ENCODE measurements around the gene PVR.

The PVR gene, protein sequence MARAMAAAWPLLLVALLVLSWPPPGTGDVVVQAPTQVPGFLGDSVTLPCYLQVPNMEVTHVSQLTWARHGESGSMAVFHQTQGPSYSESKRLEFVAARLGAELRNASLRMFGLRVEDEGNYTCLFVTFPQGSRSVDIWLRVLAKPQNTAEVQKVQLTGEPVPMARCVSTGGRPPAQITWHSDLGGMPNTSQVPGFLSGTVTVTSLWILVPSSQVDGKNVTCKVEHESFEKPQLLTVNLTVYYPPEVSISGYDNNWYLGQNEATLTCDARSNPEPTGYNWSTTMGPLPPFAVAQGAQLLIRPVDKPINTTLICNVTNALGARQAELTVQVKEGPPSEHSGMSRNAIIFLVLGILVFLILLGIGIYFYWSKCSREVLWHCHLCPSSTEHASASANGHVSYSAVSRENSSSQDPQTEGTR

DNA sequence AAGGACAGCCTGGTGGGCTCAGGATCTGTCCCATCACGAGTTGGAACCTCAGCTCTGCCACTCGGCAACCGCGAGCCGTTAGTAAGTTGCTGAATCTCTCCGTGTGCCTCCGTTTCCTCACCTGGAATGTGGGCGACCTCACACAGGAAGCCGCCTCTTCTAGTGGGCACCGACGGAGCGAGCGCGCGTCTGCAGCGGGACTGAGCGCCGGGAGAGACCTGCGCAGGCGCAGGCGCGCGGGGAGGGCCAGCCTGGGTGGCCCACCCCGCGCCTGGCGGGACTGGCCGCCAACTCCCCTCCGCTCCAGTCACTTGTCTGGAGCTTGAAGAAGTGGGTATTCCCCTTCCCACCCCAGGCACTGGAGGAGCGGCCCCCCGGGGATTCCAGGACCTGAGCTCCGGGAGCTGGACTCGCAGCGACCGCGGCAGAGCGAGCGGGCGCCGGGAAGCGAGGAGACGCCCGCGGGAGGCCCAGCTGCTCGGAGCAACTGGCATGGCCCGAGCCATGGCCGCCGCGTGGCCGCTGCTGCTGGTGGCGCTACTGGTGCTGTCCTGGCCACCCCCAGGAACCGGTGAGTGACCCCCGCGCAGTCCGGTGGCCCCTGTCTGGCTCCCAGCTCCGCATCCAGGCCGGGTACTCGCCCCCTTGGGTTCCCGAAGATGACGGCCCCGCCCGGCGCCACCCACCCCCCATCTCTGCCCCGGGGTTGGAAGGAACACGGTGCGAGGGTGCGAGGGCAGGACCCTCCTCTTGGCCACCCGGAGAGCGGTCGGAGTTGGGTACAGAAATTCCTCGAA is at the start of gene PVR:
PVR (plus strand) TSS at position 306 of the 797 bp plus-strand sequence; CDS start at position 493, 187 bp downstream.
- TF ChIP-seq JUND (IDR thresholded peaks at IDR 0.05; ENCODE audit: low read depth), result no peak
- in situ Hi-C loops (cut with HindIII; ENCODE audit: low pct_unique_long_range_greater_than_20kb, low sequenced_read_pairs), result no loop called here
- peak; percentile 68 to 84 for DNase-seq (ENCODE audit: low read depth in 1 of 2, low spot score in 1 of 2)

DNA sequence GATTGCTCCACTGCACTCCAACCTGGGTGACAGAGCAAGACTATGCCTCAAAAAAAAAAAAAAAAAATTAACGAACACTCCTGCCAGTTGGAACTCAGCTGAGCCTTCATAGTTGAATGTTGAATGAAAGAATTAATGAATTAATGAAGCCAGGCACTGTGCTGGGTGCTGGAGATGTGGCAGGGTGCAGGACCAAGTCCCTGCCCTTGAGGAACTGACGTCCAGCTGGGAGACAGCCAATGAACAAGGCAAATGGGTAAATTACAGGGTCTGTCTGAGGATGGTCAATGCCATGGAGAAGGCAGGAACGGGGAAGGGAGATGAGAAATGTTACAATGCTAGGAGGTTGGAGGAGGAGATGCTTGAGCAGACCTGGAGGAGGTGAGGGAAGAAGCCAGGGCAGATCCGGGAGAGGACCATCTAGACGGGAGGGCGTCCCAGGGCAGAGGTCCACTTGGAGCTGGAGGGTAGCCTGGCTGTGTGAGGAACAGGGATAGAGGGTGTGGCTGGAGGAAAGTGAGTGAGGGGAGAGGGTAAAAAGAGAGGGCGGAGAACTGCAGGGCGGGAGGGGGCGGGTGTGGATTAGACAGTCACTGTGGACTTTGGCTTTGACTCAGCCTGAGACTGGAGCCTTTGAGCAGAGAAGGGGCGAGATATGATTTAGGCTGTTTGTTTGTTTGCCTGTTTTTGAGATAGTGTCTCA is 47.1 kb upstream of the PVR start:
- in situ Hi-C loops (cut with HindIII; ENCODE audit: low pct_unique_long_range_greater_than_20kb, low sequenced_read_pairs), result no loop called here
- no peak for TF ChIP-seq JUND (IDR thresholded peaks at IDR 0.05; ENCODE audit: low read depth)

DNA sequence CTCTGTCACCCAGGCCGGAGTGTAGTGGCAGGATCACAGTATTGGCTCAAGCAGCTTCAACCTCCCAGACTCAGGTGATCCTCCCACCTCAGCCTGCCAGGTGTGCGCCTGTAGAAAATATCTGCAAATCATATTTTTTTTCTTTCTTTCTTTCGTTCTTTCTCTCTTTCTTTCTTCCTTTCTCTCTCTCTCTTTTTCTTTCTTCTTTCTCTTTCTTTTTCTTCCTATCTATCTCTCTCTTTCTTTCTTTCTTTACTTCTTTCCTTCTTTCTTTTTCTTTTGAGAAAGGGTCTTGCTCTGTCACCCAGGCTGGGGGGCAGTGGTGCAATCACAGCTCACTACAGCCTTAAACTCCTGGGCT is 46.6 kb upstream of the PVR start:
- in situ Hi-C loops (cut with HindIII; ENCODE audit: low pct_unique_long_range_greater_than_20kb, low sequenced_read_pairs), result no loop called here
- no peak for DNase-seq (ENCODE audit: low read depth in 1 of 2, low spot score in 1 of 2)
- TF ChIP-seq JUND (IDR thresholded peaks at IDR 0.05; ENCODE audit: low read depth), result no peak

More for the DNA sequence above, 47.1 kb upstream of the PVR start:
- no peak for DNase-seq (ENCODE audit: low read depth in 1 of 2, low spot score in 1 of 2)

DNA sequence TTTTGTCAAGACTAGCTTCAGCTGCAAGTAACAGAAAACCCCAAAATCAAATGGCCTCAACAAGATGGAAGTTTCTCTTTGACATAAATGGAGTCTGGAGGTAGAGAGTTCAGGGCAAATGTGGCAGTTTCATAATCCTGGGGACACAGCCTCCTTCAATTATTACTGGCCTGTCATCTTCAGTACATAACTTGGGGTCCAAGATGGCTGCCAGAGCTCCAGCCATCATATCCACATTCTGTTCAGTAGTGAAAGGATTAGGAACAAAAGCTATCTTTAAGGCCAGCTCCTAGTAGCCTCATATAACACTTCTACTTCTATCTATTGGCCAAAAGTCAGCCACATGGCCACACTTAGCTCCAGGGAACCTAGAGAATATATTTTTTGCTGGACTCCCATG is 45.4 kb upstream of the PVR start:
- DNase-seq (ENCODE audit: low read depth in 1 of 2, low spot score in 1 of 2), result no peak
- in situ Hi-C loops (cut with HindIII; ENCODE audit: low pct_unique_long_range_greater_than_20kb, low sequenced_read_pairs), result no loop called here
- TF ChIP-seq JUND (IDR thresholded peaks at IDR 0.05; ENCODE audit: low read depth), result no peak

DNA sequence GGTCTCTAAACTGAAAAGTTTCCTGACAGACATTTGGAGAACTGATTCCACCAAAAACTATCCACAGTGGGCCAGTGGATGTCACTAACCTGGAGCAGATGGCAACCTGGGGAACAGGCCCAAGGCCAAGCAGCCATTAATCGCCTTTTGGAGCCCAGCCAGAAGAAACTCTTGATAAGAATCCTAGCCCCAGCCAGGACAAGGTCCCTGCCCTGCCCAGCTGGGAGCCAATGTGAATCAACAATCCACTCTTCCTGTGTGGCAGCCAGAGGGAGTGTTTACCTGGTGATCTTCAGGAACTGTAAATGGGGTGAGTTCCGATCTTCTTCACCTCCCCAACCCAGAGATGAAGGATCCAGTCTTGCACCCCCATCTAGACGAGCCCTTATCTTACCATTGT is 44.8 kb upstream of the PVR start:
- DNase-seq (ENCODE audit: low read depth in 1 of 2, low spot score in 1 of 2), result no peak
- in situ Hi-C loops (cut with HindIII; ENCODE audit: low pct_unique_long_range_greater_than_20kb, low sequenced_read_pairs), result no loop called here
- TF ChIP-seq JUND (IDR thresholded peaks at IDR 0.05; ENCODE audit: low read depth), result no peak

DNA sequence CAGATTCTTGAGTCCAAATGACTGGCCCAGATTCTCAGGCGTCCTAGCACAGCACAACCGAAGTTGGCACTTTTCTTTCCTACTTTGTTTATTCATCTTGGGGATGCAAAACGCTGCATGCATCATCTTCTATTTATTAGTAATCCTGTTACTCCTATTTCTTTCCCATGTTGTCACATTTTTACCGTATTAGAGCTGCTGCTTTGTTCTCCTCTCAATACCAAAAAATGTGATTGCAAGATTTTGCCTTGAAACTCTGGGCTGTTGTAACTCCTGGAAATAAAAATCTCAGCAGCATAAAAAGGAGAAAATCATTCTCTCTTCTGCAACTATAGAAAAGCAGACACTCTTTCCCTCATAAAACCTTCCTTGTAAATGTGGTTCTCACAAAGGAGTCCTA is 43.2 kb upstream of the PVR start:
- in situ Hi-C loops (cut with HindIII; ENCODE audit: low pct_unique_long_range_greater_than_20kb, low sequenced_read_pairs), result no loop called here
- DNase-seq (ENCODE audit: low read depth in 1 of 2, low spot score in 1 of 2), result no peak
- no peak for TF ChIP-seq JUND (IDR thresholded peaks at IDR 0.05; ENCODE audit: low read depth)

DNA sequence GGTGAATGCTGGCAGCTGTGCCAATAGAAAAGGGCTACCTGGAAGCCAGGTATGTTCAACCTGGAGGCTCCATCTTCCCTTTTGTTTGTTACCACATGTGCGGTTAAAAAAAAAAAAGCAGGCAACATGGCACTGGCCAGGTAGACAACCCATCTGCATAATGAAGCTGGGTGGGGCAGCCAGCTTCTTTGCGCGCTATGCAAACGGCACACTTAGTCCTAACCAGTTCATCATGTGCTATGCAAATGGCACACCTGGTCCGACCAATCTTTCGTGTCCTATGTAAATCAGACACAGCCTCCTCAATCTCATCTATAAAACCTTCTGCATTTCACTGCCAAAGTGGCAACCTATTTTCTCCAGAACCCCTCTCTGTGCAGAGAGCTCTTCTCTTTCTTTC is 41.6 kb upstream of the PVR start:
- no peak for TF ChIP-seq JUND (IDR thresholded peaks at IDR 0.05; ENCODE audit: low read depth)
- in situ Hi-C loops (cut with HindIII; ENCODE audit: low pct_unique_long_range_greater_than_20kb, low sequenced_read_pairs), result no loop called here
- DNase-seq (ENCODE audit: low read depth in 1 of 2, low spot score in 1 of 2), result peak in 1 of 2 experiments; percentile 95

DNA sequence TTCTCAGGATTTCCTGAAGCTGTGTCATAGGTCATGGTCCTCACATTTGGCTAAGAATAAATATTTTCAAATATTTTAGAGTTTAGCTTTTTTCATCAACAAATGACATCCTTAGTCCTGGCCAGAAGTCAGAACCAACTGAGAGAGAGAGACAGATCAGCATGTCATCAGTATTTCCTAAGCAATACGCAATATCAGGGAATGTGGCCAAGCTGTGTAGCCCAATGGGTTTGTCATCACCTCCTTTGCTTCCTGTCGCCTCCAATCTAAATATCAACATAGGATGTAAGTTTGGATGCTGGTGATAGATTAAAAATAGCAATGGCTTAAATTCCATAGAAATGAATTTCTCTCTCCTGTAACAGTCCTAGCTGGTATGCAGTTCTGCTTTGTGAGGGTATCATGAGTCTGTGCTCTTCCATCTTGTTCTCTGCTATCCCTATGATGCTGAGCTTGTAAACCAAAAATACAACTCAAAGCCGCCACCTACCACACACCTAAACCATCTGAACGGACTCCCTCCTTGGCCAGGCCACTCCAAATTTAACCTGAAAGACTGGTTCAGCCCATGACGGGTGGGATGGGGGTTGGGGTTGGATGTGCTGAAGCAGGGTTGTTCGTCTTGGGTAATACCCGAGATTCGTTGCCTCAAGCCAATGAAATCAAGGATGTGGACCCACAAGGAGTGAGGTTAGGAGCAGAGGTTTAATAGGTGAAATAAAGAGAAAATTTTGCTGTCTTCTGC is 40.3 kb upstream of the PVR start:
- no peak for TF ChIP-seq JUND (IDR thresholded peaks at IDR 0.05; ENCODE audit: low read depth)
- in situ Hi-C loops (cut with HindIII; ENCODE audit: low pct_unique_long_range_greater_than_20kb, low sequenced_read_pairs), result no loop called here
- peak in 1 of 2 experiments; percentile 71 for DNase-seq (ENCODE audit: low read depth in 1 of 2, low spot score in 1 of 2)

DNA sequence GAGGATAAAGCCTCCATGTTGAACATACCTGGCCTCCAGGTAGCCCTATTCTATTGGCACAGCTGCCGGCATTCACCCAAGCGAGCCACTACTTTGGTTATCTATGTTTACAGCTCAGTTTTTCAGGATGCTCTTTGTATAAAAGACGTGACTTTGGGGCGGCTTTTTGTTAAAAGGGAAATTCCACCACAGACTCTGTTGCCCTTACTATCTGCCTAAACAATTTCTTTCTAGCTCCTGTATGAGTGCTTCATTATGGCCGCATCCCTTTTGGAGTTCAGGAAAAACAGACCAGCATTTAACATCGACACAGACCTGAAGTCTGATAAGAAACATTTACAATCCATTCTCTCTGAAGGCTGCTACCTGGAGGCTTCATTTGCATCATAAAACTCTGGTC is 39.5 kb upstream of the PVR start:
- no peak for DNase-seq (ENCODE audit: low read depth in 1 of 2, low spot score in 1 of 2)
- no peak for TF ChIP-seq JUND (IDR thresholded peaks at IDR 0.05; ENCODE audit: low read depth)
- in situ Hi-C loops (cut with HindIII; ENCODE audit: low pct_unique_long_range_greater_than_20kb, low sequenced_read_pairs), result no loop called here

DNA sequence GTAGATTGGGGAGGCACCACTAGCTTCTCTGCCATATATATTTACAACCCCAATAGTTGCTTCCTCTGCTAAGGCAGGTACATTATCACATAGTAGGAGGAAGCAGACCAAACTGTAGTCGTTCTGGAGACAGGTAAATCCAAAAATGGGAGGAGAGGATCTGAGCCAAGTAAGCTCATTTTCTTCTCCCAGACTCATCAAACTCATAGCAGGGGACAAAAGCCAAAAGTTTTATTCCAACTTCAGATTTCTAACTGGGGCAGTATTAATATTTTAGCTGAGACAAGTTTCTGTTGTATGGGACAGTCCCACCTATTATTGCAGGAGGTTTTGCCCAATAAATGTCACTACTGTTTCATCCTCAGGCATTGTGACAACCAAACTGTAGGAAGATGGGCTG is 38.2 kb upstream of the PVR start:
- no peak for TF ChIP-seq JUND (IDR thresholded peaks at IDR 0.05; ENCODE audit: low read depth)
- no peak for DNase-seq (ENCODE audit: low read depth in 1 of 2, low spot score in 1 of 2)
- in situ Hi-C loops (cut with HindIII; ENCODE audit: low pct_unique_long_range_greater_than_20kb, low sequenced_read_pairs), result no loop called here

DNA sequence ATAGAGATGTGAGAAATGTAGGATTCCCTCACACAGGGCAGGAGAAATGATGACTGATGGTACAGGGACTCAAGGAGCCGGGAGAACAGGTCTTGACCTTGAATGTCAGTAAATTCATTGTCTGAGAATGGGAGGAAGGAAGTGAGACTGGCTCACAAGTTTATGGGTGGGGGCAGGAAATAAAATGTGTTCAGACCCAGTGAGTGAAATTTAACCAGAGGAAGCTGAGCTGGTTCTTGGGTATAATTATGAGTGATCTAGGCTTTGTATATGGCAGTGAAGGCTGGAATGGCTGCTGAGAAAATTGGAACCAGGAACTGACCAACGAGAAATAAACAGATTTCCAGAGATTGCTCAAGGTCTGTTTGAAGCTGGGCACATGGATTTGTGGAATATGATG is 36.7 kb upstream of the PVR start:
- DNase-seq (ENCODE audit: low read depth in 1 of 2, low spot score in 1 of 2), result no peak
- in situ Hi-C loops (cut with HindIII; ENCODE audit: low pct_unique_long_range_greater_than_20kb, low sequenced_read_pairs), result no loop called here
- no peak for TF ChIP-seq JUND (IDR thresholded peaks at IDR 0.05; ENCODE audit: low read depth)

DNA sequence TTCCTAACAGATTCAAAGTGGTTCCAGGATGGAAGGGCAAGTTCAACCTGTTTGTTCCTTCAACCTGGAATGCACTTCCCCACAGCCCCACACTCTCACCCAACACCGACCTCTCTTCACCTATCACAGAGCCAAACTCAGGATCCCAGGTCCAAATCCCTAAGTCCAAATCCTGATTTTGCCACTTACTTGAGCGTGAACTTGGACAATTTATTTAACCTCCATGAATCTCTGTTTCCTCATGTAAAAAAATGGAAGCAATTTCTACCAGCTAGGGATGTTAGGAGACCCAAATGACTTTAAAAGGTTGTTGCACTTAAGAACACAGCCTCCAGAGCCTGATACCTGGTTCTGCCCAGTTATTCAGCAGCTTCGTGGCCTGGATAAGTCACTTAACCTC is 35.8 kb upstream of the PVR start:
- TF ChIP-seq JUND (IDR thresholded peaks at IDR 0.05; ENCODE audit: low read depth), result no peak
- in situ Hi-C loops (cut with HindIII; ENCODE audit: low pct_unique_long_range_greater_than_20kb, low sequenced_read_pairs), result no loop called here
- peak in 1 of 2 experiments; percentile 52 for DNase-seq (ENCODE audit: low read depth in 1 of 2, low spot score in 1 of 2)

Data from T47D (cell line).